ENCODE results near the gene TENM3.
A peak's percentile ranks its signal among the peaks of the same experiment; 100 is the strongest.

The TENM3 gene

GRCh38 chr4:182577411-182577810 lies 334.2 kb downstream of the TENM3 start:
- DNase-seq: no peak

- peak; percentile 59 for DNase-seq
These were observed 335.2 kb downstream of the TENM3 start for GRCh38 chr4:182578402-182578801.

DNA sequence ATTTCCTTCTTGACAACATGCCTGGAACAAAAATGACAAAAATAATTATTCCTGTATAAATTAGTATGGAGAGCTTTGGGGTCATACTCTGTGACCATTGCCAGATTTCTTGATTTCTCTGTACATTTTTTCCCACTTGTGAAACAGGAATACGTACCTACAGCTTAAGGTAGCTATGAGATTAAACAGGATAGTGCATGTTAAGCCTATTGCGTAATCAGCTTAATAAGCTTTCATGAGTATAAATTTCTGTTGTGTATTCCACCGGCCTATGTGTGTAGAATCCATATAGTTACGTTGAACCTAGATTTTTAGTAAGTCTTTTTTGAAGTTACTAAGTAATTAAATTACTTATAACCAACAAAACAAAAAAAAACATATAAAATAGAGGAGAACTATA lies 339.0 kb downstream of the TENM3 start:
- DNase-seq: no peak

- DNase-seq: no peak
These were observed 340.7 kb downstream of the TENM3 start for GRCh38 chr4:182583703-182584415.

DNA sequence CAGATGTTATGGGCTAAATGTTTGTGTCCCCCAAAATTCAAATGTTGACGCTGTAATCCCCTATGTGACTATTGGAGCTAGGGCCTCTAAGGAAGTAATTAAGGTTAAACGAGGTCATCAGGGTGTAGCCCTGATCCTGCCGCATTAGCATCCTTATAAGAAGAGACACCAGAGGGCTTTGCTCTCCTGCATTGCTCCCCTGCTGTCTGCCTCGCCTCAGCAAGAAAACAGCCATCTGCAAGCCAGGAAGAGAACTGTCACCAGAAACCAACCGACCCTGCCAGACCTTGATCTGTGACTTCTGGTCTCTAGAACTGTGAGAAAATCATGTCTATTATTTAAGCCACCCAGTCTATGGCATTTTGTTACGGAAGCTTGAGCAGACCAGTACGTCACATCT lies 342.1 kb downstream of the TENM3 start:
- DNase-seq: peak; percentile 5

- DNase-seq: no peak
These were observed 345.9 kb downstream of the TENM3 start for GRCh38 chr4:182589100-182589499.

DNA sequence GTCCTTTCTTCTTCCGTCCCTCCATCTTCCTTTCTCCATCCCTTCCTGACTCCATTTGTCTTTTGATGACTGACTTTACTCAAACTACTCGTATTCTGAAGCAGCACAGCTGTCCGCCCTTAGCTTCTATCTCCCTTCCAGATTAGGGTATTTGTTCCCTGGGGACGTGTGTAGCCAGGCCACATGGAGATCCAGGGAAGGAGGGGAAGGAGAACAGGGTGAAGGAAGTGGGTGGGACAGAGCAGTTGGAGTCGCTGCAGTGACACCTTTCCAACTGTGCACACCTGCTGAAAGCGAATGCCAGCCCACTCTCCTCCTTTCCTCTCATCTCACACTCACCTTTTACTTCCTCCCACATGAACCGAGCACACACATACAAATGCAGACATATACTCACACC lies 350.2 kb downstream of the TENM3 start:
- DNase-seq: no peak

DNA sequence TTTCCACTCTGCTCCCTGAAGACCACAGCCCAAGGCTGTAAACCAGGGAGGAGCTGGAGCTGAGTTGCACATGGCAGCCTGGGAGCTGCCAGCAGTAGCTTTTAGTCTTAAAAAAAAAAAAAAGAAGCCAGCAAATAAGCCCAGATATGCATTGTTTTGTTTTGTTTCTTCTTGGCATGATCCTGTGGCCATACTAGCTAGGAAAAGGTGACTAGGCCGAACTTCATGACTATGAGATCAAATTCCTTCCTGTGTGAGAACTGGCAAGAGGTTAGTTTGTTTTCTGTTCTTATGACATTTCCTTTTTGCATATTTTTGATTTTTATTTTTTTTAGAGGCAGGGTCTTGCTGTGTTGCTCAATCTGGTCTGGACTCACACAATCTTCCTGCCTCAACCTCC lies 350.7 kb downstream of the TENM3 start:
- peak; percentile 11 for DNase-seq

- no peak for DNase-seq
These were observed 356.9 kb downstream of the TENM3 start for GRCh38 chr4:182600093-182600492.

DNA sequence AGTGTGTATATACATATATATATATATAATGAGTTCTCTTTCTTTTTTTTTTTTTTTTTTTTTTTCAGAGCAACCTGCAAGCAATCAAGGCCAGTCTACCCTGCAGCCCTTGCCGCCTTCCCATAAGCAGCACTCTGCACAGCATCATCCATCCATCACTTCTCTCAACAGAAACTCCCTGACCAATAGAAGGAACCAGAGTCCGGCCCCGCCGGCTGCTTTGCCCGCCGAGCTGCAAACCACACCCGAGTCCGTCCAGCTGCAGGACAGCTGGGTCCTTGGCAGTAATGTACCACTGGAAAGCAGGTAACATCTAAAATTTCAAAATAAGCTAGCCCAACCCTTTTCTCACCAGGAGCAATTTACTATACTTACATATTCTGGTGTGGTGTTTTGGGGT lies 357.7 kb downstream of the TENM3 start:
- DNase-seq: no peak

DNA sequence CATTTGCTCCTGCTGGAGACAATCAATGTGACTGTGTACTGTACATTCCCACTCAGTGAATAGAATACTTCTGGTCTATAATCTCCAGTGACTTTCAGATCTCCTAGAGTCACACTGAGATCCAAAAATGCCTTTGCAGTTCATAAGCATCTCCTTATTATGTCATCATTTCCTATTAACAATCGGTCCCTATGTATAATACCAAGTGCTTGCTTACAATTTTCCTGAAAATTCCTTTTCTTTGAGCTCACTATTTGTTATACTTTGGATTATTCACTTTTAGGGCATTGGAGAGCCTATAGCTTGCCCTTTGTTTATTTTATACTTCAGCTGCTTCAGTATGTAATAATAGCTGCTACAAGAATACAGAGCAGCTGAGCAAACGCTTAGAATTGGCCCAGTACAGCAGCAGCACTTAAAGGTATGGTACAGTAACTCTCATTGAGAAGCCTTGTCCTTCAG lies 361.0 kb downstream of the TENM3 start:
- peak; percentile 80 for DNase-seq

- DNase-seq: no peak
These were observed 361.8 kb downstream of the TENM3 start for GRCh38 chr4:182604953-182605352.

DNA sequence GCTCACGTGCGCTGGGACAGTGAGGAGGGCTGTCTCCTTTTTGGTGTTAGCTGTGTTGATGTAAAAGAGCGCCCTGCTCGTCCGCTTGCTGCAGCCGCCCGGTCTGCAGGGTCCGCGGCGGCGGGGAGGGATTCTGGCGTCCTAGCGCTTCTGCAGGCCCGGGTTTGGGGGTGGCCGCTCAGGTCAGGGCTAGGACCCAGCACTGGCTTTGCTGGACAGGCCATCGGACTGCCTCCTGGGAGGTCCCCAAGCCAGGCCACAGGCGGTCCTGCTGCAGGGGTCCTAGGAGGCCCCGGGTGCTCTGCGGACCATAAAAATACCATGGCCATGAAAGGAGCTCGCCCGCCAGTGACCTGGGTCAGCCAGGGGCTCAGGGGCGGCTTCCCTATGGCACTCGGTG lies 365.3 kb downstream of the TENM3 start:
- no peak for DNase-seq

DNA sequence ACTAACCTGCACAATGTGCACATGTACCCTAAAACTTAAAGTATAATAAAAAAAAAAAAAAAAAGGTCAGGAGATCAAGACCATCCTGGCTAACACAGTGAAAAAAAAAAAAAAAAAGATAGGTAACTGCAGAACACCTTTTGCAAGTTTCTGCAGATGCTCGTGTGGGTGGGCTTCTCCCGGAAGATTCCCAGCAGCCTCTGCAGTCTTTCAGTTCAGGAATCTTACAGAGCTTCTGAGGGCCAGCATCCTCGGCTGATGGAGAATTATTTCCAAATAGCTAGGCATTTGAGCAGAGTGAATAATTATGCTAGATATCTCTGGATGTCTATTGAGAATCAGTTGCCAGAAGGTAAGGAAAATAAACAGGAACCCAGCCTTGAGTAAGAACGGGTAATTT lies 373.3 kb downstream of the TENM3 start:
- DNase-seq: no peak

- DNase-seq: no peak
These were observed 376.5 kb downstream of the TENM3 start for GRCh38 chr4:182619660-182620059.

GRCh38 chr4:182620111-182620980 lies 377.1 kb downstream of the TENM3 start:
- no peak for DNase-seq

GRCh38 chr4:182624281-182624680 lies 381.1 kb downstream of the TENM3 start:
- no peak for DNase-seq

DNA sequence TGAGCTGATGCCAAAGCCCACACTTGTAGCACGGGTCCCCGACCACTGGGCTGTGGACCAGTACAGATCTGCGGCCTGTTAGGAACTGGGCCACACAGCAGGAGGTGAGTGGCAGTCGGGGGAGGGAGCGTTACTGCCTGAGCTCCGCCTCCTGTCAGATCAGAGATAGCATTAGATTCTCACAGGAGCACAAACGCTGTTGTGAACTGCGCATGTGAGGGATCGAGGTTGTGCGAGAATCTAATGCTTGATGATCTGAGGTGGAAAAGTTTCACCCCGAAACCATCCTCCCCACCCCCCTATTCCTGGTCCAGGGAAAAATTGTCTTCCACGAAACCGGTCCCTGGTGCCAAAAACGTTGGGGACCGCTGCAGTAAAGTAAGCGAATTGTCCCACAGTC lies 382.0 kb downstream of the TENM3 start:
- DNase-seq: no peak

DNA sequence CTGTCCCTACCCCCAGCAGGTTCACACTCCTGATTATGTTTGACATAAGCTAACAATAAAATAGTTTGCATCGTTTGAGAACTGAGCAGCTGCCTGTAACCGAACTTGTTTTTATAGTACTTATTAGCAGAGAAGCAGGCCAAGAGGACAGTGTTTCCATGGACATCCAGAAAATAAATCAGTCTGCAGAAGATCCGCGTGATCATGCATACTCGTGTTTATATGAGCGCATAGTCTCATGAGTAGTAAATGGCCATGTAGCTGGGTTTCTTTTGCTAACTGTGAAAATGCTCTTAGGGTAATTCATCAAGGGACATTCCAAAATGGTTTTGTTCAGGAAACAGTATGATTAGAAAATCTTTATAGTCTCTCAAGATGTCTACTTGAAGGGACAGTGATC lies 384.8 kb downstream of the TENM3 start:
- DNase-seq: no peak

- no peak for DNase-seq
These were observed 385.3 kb downstream of the TENM3 start for GRCh38 chr4:182628544-182628943.

DNA sequence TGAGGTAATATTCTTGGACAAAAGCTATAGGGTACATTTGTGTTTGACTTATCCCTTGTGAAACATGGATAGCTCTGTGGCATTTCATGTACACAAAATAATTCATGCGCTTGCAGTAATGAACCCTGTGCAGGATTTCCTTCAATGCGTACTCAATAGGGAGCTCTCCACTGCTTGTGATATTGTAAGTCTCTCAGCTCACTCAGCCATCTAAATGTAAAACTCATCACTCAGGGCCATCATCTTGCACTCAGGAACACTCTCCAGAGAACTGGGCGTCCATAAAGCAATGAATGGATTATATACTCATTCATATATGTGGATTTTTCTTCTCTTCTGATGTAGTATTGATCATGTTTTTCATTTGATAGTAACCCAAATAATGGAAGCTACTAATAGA lies 385.9 kb downstream of the TENM3 start:
- DNase-seq: no peak

- no peak for DNase-seq
These were observed 397.3 kb downstream of the TENM3 start for GRCh38 chr4:182640491-182640890.

GRCh38 chr4:182640932-182641331 lies 397.7 kb downstream of the TENM3 start:
- no peak for DNase-seq

GRCh38 chr4:182642831-182643230 lies 399.6 kb downstream of the TENM3 start:
- peak; percentile 71 for DNase-seq
